ENCODE data around the gene NNT.

DNA sequence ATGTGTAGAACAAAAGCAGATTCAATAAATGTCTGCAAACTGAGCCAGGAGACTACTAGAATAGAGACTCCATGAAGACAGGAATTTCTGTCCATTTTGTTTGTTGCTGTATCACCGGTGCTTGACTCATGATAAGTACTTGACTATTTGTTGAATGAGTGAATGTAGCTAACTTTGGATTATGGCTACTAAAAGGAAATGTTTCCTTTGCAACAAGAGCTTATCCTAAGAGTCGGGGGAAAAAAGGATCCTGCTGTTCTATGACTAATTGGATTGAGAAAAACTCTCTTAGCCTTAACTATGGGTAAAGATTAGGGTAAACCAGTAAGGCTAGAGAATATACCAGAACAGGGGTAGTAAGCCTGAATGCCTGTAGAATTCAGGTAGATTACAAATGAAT is 49.6 kb upstream of the NNT start:
- TF ChIP-seq, protein P1, sequence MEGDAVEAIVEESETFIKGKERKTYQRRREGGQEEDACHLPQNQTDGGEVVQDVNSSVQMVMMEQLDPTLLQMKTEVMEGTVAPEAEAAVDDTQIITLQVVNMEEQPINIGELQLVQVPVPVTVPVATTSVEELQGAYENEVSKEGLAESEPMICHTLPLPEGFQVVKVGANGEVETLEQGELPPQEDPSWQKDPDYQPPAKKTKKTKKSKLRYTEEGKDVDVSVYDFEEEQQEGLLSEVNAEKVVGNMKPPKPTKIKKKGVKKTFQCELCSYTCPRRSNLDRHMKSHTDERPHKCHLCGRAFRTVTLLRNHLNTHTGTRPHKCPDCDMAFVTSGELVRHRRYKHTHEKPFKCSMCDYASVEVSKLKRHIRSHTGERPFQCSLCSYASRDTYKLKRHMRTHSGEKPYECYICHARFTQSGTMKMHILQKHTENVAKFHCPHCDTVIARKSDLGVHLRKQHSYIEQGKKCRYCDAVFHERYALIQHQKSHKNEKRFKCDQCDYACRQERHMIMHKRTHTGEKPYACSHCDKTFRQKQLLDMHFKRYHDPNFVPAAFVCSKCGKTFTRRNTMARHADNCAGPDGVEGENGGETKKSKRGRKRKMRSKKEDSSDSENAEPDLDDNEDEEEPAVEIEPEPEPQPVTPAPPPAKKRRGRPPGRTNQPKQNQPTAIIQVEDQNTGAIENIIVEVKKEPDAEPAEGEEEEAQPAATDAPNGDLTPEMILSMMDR (IDR thresholded peaks at IDR 0.05), result no peak
- TF ChIP-seq POLR2AphosphoS5 (IDR thresholded peaks at IDR 0.05) (no peak), POLR2A (IDR thresholded peaks at IDR 0.05) (no peak), EP300 (IDR thresholded peaks at IDR 0.05) (no peak)
